ENCODE results near the gene VIL1. TPM values are rescaled to one million over a fixed set of nuclear protein-coding genes. Genes with fewer than 3 reads are reported as not detected.

Gene VIL1
- total RNA-seq, 1 experiment from 2014 or later: not detected

GRCh38 chr2:218465987-218466633 is 47.2 kb downstream of the VIL1 start:
- no TSS peak for BruUV-seq (replicated peaks)
- no peaks in the 10 kb centered on the region for H3K4me1 ChIP-seq (ENCODE audit: insufficient read depth, low read length, poor library complexity, severe bottlenecking)
- H3K27me3 ChIP-seq (replicated peaks; ENCODE audit: insufficient read depth, low read depth, low read length, poor library complexity): no peaks in the 10 kb centered on the region
- intact Hi-C loops (cut with micrococcal nuclease; ENCODE audit: unreplicated experiment): loop anchor here (2.0 kb wide), 2 partner anchors 59 to 165 kb away; no protein-coding TSS in a partner anchor
- ChIA-PET CTCF (interaction anchor here (0.5 kb wide), 1 partner anchor 265 kb away, joined by 5 read pairs; no protein-coding TSS in a partner anchor), POLR2A (ENCODE audit: low non-redundant PET) (no interaction called here)
- peaks cover 28% of the 10 kb centered on the region for H3K36me3 ChIP-seq (ENCODE audit: insufficient read depth, low read length, poor library complexity, severe bottlenecking)
- DNase-seq (ENCODE audit: low spot score): peak; percentile 40
- TF ChIP-seq EZH2 (IDR thresholded peaks at IDR 0.05; ENCODE audit: borderline replicate concordance, low read depth, low read length, poor library complexity, severe bottlenecking) (no peak), CTCF (conservative IDR thresholded peaks at IDR 0.05; ENCODE audit: low read depth, low read length) (peak; percentile 68)
- no peaks in the 10 kb centered on the region for H3K9me3 ChIP-seq (ENCODE audit: low read depth, low read length, poor library complexity, severe bottlenecking)
- H3K4me3 ChIP-seq (ENCODE audit: low read depth, low read length, poor library complexity, severe bottlenecking): no peak overlapping the region
- H3K27ac ChIP-seq (ENCODE audit: low read depth, low read length, poor library complexity, severe bottlenecking): no peak overlapping the region

- CTCF ChIA-PET: no interaction called here
- TF ChIP-seq EZH2 (IDR thresholded peaks at IDR 0.05; ENCODE audit: borderline replicate concordance, low read depth, low read length, poor library complexity, severe bottlenecking) (no peak), CTCF (conservative IDR thresholded peaks at IDR 0.05; ENCODE audit: low read depth, low read length) (no peak)
- Histone ChIP-seq H3K4me3 (ENCODE audit: low read depth, low read length, poor library complexity, severe bottlenecking) (no peak overlapping the region), H3K27ac (ENCODE audit: low read depth, low read length, poor library complexity, severe bottlenecking) (no peak overlapping the region), H3K4me1 (ENCODE audit: insufficient read depth, low read length, poor library complexity, severe bottlenecking) (no peaks in the 10 kb centered on the region), H3K9me3 (ENCODE audit: low read depth, low read length, poor library complexity, severe bottlenecking) (no peaks in the 10 kb centered on the region), H3K36me3 (ENCODE audit: insufficient read depth, low read length, poor library complexity, severe bottlenecking) (peaks cover 31% of the 10 kb centered on the region), H3K27me3 (replicated peaks; ENCODE audit: insufficient read depth, low read depth, low read length, poor library complexity) (no peaks in the 10 kb centered on the region)
- intact Hi-C loops (cut with micrococcal nuclease; ENCODE audit: unreplicated experiment): no loop called here
- POLR2A ChIA-PET (ENCODE audit: low non-redundant PET): no interaction called here
- DNase-seq (ENCODE audit: low spot score): no peak
- BruUV-seq (replicated peaks): no TSS peak
Measured at GRCh38 chr2:218470448-218470847, 51.5 kb downstream of the VIL1 start.

- no peak for TF ChIP-seq EZH2 (IDR thresholded peaks at IDR 0.05; ENCODE audit: borderline replicate concordance, low read depth, low read length, poor library complexity, severe bottlenecking)
- no peak for TF ChIP-seq CTCF (conservative IDR thresholded peaks at IDR 0.05; ENCODE audit: low read depth, low read length)
- H3K27ac ChIP-seq (ENCODE audit: low read depth, low read length, poor library complexity, severe bottlenecking): no peak overlapping the region
- H3K9me3 ChIP-seq (ENCODE audit: low read depth, low read length, poor library complexity, severe bottlenecking): no peaks in the 10 kb centered on the region
- intact Hi-C loops (cut with micrococcal nuclease; ENCODE audit: unreplicated experiment): no loop called here
- ChIA-PET CTCF (no interaction called here), POLR2A (ENCODE audit: low non-redundant PET) (interaction anchor here (0.7 kb wide), 1 partner anchor 136 kb away, joined by 3 read pairs; no protein-coding TSS in a partner anchor)
- H3K4me1 ChIP-seq (ENCODE audit: insufficient read depth, low read length, poor library complexity, severe bottlenecking): no peaks in the 10 kb centered on the region
- H3K4me3 ChIP-seq (ENCODE audit: low read depth, low read length, poor library complexity, severe bottlenecking): no peak overlapping the region
- no TSS peak for BruUV-seq (replicated peaks)
- peaks cover 25% of the 10 kb centered on the region for H3K36me3 ChIP-seq (ENCODE audit: insufficient read depth, low read length, poor library complexity, severe bottlenecking)
- no peaks in the 10 kb centered on the region for H3K27me3 ChIP-seq (replicated peaks; ENCODE audit: insufficient read depth, low read depth, low read length, poor library complexity)
- no peak for DNase-seq (ENCODE audit: low spot score)
Measured at GRCh38 chr2:218471036-218471435, 52.1 kb downstream of the VIL1 start.
